Measurements from ENCODE around the gene MLIP.

GRCh38 chr6:54266400-54266923 lies 155.2 kb downstream of the MLIP start:
- TF ChIP-seq CTCF (IDR thresholded peaks at IDR 0.05): no peak
- no peak for TF ChIP-seq POLR2A (IDR thresholded peaks at IDR 0.05; ENCODE audit: low read depth)
